ENCODE data around the gene COPG1. TPM values are rescaled to one million over a fixed set of nuclear protein-coding genes. Genes with fewer than 3 reads are reported as not detected.

Gene COPG1
- total and polyA plus RNA-seq, 2 of the 13 experiments (the other 11 are each of a cell fraction or from before 2014, with no cell fraction given) = 98.6 to 166 TPM

DNA sequence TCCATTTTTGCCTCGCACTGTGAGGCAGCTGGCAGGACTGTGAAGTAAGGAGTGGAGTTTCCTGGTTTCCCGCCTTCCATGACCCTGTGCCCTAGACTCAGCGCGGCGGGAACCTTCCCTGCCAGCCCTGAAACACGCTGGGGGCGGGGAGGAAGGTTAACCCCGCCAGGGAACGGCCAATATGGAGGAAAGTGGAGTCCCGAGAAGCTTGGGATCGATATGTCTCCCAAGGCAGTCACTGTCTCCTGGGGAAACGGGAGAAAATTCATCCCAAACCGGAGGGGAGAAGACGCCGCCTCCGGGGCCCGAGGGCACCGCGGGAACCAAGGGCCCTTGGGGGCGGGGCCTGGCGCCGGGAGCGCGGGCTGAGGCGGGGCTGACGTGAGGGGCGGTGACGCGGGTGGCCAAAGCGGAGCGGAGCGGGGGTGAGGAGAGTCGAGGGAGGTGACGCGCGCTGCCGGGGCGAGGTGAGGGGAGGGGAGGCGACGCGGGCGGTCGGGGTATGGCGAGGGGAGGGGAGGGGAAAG, 29.1 kb downstream of the COPG1 start, which contains the start of gene HMCES (continued):
- peak; percentile 80 for TF ChIP-seq GMEB1 (CRISPR knock-in tag; IDR thresholded peaks at IDR 0.05; ENCODE audit: borderline replicate concordance)
- TF ChIP-seq, protein P1, sequence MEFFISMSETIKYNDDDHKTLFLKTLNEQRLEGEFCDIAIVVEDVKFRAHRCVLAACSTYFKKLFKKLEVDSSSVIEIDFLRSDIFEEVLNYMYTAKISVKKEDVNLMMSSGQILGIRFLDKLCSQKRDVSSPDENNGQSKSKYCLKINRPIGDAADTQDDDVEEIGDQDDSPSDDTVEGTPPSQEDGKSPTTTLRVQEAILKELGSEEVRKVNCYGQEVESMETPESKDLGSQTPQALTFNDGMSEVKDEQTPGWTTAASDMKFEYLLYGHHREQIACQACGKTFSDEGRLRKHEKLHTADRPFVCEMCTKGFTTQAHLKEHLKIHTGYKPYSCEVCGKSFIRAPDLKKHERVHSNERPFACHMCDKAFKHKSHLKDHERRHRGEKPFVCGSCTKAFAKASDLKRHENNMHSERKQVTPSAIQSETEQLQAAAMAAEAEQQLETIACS (CRISPR knock-in tag; IDR thresholded peaks at IDR 0.05) = peak; percentile 46; the same call in 1 of the 2 replicates
- TF ChIP-seq MAZ (IDR thresholded peaks at IDR 0.05; ENCODE audit: borderline replicate concordance, low read depth, low read length) = peak; percentile 91; the same call in 1 of the 2 replicates
- TF ChIP-seq MAZ (CRISPR knock-in tag; IDR thresholded peaks at IDR 0.05; ENCODE audit: low read depth) = 0 out of 2 replicates have a peak, but pooled peaks have one; percentile 82
- no peak for TF ChIP-seq ISX (CRISPR knock-in tag; conservative IDR thresholded peaks at IDR 0.05)
- TF ChIP-seq ZNF546 (CRISPR knock-in tag; conservative IDR thresholded peaks at IDR 0.05) = peak; percentile 87; the same call in 1 of the 2 replicates
- 0 out of 2 replicates have a peak, but pooled peaks have one; percentile 47 for TF ChIP-seq REPIN1 (CRISPR knock-in tag; IDR thresholded peaks at IDR 0.05; ENCODE audit: borderline replicate concordance, low read depth)
- TF ChIP-seq ZNF788 (CRISPR knock-in tag; IDR thresholded peaks at IDR 0.05; ENCODE audit: borderline replicate concordance) = no peak; the same call in 1 of the 2 replicates
- 0 out of 2 replicates have a peak, but pooled peaks have one; percentile 30 for TF ChIP-seq HOXA9 (CRISPR knock-in tag; IDR thresholded peaks at IDR 0.05; ENCODE audit: borderline replicate concordance)
- TF ChIP-seq ZNF724P (CRISPR knock-in tag; IDR thresholded peaks at IDR 0.05; ENCODE audit: borderline replicate concordance) = no peak
- peak; percentile 74 for TF ChIP-seq ZNF501 (CRISPR knock-in tag; IDR thresholded peaks at IDR 0.05)
- 0 out of 2 replicates have a peak, but pooled peaks have one; percentile 10 for TF ChIP-seq PHF21A (CRISPR knock-in tag; IDR thresholded peaks at IDR 0.05)
- TF ChIP-seq MED8 (CRISPR knock-in tag; IDR thresholded peaks at IDR 0.05; ENCODE audit: insufficient replicate concordance) = peak; percentile 50
- peak; percentile 11 for TF ChIP-seq YY1 (IDR thresholded peaks at IDR 0.05; ENCODE audit: insufficient read depth, insufficient replicate concordance, low read depth, low read length)
- TF ChIP-seq KAT8 (CRISPR knock-in tag; IDR thresholded peaks at IDR 0.05) = no peak
- 0 out of 2 replicates have a peak, but pooled peaks have one; percentile 44 for TF ChIP-seq ZNF335 (CRISPR knock-in tag; IDR thresholded peaks at IDR 0.05)
- TF ChIP-seq POLR2AphosphoS2 (IDR thresholded peaks at IDR 0.05; ENCODE audit: low read depth, low read length) = peak; percentile 88
- TF ChIP-seq ZNF512B (CRISPR knock-in tag; IDR thresholded peaks at IDR 0.05; ENCODE audit: borderline replicate concordance) = 0 out of 2 replicates have a peak, but pooled peaks have one; percentile 56
- 0 out of 2 replicates have a peak, but pooled peaks have one; percentile 32 for TF ChIP-seq ZNF800 (CRISPR knock-in tag; IDR thresholded peaks at IDR 0.05)
- peak; percentile 99 for TF ChIP-seq KDM2A (CRISPR knock-in tag; IDR thresholded peaks at IDR 0.05; ENCODE audit: borderline replicate concordance, low read depth)
- TF ChIP-seq NFE2L1 (CRISPR knock-in tag; IDR thresholded peaks at IDR 0.05; ENCODE audit: borderline replicate concordance) = 0 out of 2 replicates have a peak, but pooled peaks have one; percentile 38
